Progenitor cell of endocrine pancreas (in vitro differentiated cells): Measurements from ENCODE around the gene MSH3. TPM values are rescaled to one million over a fixed set of nuclear protein-coding genes. Genes with fewer than 3 reads are reported as not detected.

ENCODE experiments used
- DNase-seq: peaks from one replicate; pipeline ENCODE4 v3.0.0; 2021; ENCODE audit warnings: low spot score; ENCODE audit not compliant: unreplicated experiment
- H3K27ac Mint-ChIP-seq: 2 replicates; pipeline ENCODE4 v1.8.0; 2021; ENCODE audit warnings: mild to moderate bottlenecking, moderate library complexity, mixed read lengths
- H3K27me3 Mint-ChIP-seq: 2 replicates; pipeline ENCODE4 v1.8.0; 2021; ENCODE audit warnings: mixed read lengths
- H3K36me3 Mint-ChIP-seq: 2 replicates; pipeline ENCODE4 v1.8.0; 2022; ENCODE audit warnings: mixed read lengths; ENCODE audit not compliant: insufficient read depth
- H3K4me1 Mint-ChIP-seq: 2 replicates; pipeline ENCODE4 v1.8.0; 2021; ENCODE audit warnings: low read depth, mixed read lengths
- H3K4me3 Mint-ChIP-seq: 2 replicates; pipeline ENCODE4 v1.8.0; 2021; ENCODE audit warnings: low read depth, mild to moderate bottlenecking, moderate library complexity, mixed read lengths
- H3K9me3 Mint-ChIP-seq: 2 replicates; pipeline ENCODE4 v1.8.0; 2021; ENCODE audit warnings: low read depth, mixed read lengths
- CTCF ChIP-seq: fragments of 200-600 bp; sonication (generic); IDR thresholded peaks from one replicate; pipeline ENCODE4 v1.5.0; 2021; ENCODE audit warnings: antibody characterized with exemption, mild to moderate bottlenecking; ENCODE audit not compliant: unreplicated experiment
- total RNA-seq: library from RNA; stranded (reverse); gene quantifications from 2 replicates; pipeline ENCODE4 v1.2.1, GENCODE V29; 2021

The MSH3 gene
- total RNA-seq, 1 donor from 2014 or later = 16.9 TPM

DNA sequence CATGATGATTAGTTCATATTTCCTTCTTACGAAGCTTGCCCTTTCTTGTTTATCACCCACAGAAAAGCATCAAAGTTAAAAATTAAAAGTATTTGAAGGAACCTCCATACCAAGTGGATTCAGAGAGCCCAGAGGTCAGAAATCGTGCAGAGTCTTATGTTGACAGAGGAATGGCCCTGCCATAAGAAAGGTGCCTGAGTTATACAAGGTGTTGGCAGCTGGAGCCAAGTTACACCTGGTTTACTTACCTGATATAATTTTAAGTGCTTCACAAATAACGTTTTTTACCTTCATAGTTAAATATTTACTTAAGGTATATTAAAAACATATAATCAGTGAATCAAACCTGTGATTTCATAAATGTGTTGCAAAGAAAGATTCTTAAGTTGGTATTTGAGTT, 42.6 kb downstream of the MSH3 start:
- no peaks in the 10 kb centered on the region for H3K27me3 Mint-ChIP-seq

GRCh38 chr5:80698369-80698768, 43.9 kb downstream of the MSH3 start:
- Mint-ChIP-seq H3K27ac (no peak overlapping the region), H3K27me3 (no peaks in the 10 kb centered on the region), H3K4me1 (peaks cover 15% of the 10 kb centered on the region), H3K36me3 (peaks cover 3% of the 10 kb centered on the region), H3K4me3 (no peak overlapping the region), H3K9me3 (no peaks in the 10 kb centered on the region)
- no peak for DNase-seq
- no peak for TF ChIP-seq CTCF

More for the DNA sequence above, 42.6 kb downstream of the MSH3 start:
- Mint-ChIP-seq H3K36me3 (peaks cover 3% of the 10 kb centered on the region), H3K4me3 (no peak overlapping the region), H3K27ac (no peak overlapping the region), H3K9me3 (no peaks in the 10 kb centered on the region), H3K4me1 (peaks cover 13% of the 10 kb centered on the region)
- TF ChIP-seq CTCF = no peak
- DNase-seq = no peak

GRCh38 chr5:80701597-80701996, 47.1 kb downstream of the MSH3 start:
- no peak for DNase-seq
- peaks cover 10% of the 10 kb centered on the region for H3K36me3 Mint-ChIP-seq
- no peak overlapping the region for H3K4me3 Mint-ChIP-seq
- H3K9me3 Mint-ChIP-seq = no peaks in the 10 kb centered on the region
- H3K4me1 Mint-ChIP-seq = peaks cover 17% of the 10 kb centered on the region
- no peaks in the 10 kb centered on the region for H3K27me3 Mint-ChIP-seq
- peak overlapping the region; percentile 38 for H3K27ac Mint-ChIP-seq
- TF ChIP-seq CTCF = no peak

- Mint-ChIP-seq H3K4me3 (no peak overlapping the region), H3K27me3 (no peaks in the 10 kb centered on the region), H3K27ac (no peak overlapping the region), H3K36me3 (peaks cover 9% of the 10 kb centered on the region), H3K4me1 (peaks cover 15% of the 10 kb centered on the region), H3K9me3 (no peaks in the 10 kb centered on the region)
- no peak for TF ChIP-seq CTCF
- DNase-seq = no peak
These were observed 48.8 kb downstream of the MSH3 start for GRCh38 chr5:80703291-80703690.

DNA sequence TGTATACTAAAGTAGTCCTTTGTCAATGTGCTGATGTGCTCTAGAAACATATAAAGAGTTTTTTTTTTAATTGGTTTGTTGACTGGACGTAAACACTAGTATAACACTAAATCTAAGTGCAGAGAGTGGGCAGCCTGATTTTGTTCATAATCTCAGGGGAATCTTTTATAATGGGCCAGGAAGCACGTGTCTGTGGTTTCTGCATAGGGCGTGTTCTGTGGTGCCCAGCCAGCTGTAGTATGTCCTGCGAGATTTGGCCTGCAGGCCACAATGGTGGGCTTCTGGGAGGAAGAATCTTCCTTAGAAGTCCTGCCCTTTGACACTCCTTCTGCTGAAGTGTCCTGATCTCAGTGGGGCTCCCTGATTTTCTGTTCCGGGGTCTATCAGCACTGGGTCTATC, 49.3 kb downstream of the MSH3 start:
- Mint-ChIP-seq H3K36me3 (peaks cover 7% of the 10 kb centered on the region), H3K27me3 (no peaks in the 10 kb centered on the region), H3K4me3 (no peak overlapping the region), H3K9me3 (no peaks in the 10 kb centered on the region), H3K27ac (no peak overlapping the region), H3K4me1 (peaks cover 15% of the 10 kb centered on the region)
- no peak for TF ChIP-seq CTCF
- DNase-seq = no peak
